ENCODE results near the gene SLC25A20. TPM values are rescaled to one million over a fixed set of nuclear protein-coding genes. Genes with fewer than 3 reads are reported as not detected.
"Not testable (repeated sequence)": the region's sequence is repeated elsewhere in the genome, so short reads cannot be mapped to it uniquely, and the experiment has no call there.

Gene SLC25A20
- total RNA-seq, 2 donors from 2014 or later: 18.3 to 20.5 TPM

- peak; percentile 33 to 53 for ATAC-seq
- peaks cover 6 to 18% of the 10 kb centered on the region in 2 donors for H3K36me3 Mint-ChIP-seq
- no peaks in the 10 kb centered on the region for H3K9me3 Mint-ChIP-seq
- peak in 1 of 2 donors; percentile 54 for DNase-seq (ENCODE audit: low spot score in 2 of 2)
- H3K27ac Mint-ChIP-seq: peak overlapping the region; percentile 98
Observed at GRCh38 chr3:48919215-48920138, 20.8 kb upstream of the SLC25A20 start.

- peak; percentile 84 to 88 for ATAC-seq
- H3K9me3 Mint-ChIP-seq: no peaks in the 10 kb centered on the region
- DNase-seq (ENCODE audit: low spot score in 2 of 2): peak; percentile 85 to 90
- H3K27ac Mint-ChIP-seq: peak within 1 kb of the TSS; percentile 98 to 100
- peaks cover 6 to 18% of the 10 kb centered on the region in 2 donors for H3K36me3 Mint-ChIP-seq
Observed at GRCh38 chr3:48918388-48919214, 19.9 kb upstream of the SLC25A20 start, which contains the start of gene ARIH2. Gene ARIH2, plus strand, starts transcription at chr3:48918842. Its CDS starts 8,717 bp downstream, at chr3:48927559.

- DNase-seq (ENCODE audit: low spot score in 2 of 2) (no peak), ATAC-seq (no peak)
- peak overlapping the region in 1 of 2 donors; percentile 52 for H3K27ac Mint-ChIP-seq
- H3K9me3 Mint-ChIP-seq: no peaks in the 10 kb centered on the region
- H3K36me3 Mint-ChIP-seq: peaks cover 6 to 18% of the 10 kb centered on the region in 2 donors
Observed at GRCh38 chr3:48915296-48915695, 16.6 kb upstream of the SLC25A20 start.

GRCh38 chr3:48907026-48907425 is 8.3 kb upstream of the SLC25A20 start:
- not testable (repeated sequence) for H3K27ac Mint-ChIP-seq; H3K36me3 Mint-ChIP-seq; ATAC-seq; DNase-seq (ENCODE audit: low spot score in 2 of 2); H3K9me3 Mint-ChIP-seq

GRCh38 chr3:48899273-48899672 is 591 bp upstream of the SLC25A20 start:
- H3K36me3 Mint-ChIP-seq: peaks cover 0 to 8% of the 10 kb centered on the region in 2 donors
- peak; percentile 8 to 49 for ATAC-seq
- H3K9me3 Mint-ChIP-seq: no peaks in the 10 kb centered on the region
- peak; percentile 17 to 58 for DNase-seq (ENCODE audit: low spot score in 2 of 2)
- H3K27ac Mint-ChIP-seq: peak overlapping the region; percentile 83 to 97

GRCh38 chr3:48897460-48898376 is 964 bp downstream of the SLC25A20 start:
- peak; percentile 5 to 25 for ATAC-seq
- DNase-seq (ENCODE audit: low spot score in 2 of 2): peak in 1 of 2 donors; percentile 28
- H3K36me3 Mint-ChIP-seq: peaks cover 0 to 8% of the 10 kb centered on the region in 2 donors

GRCh38 chr3:48896936-48897335 is 1.7 kb downstream of the SLC25A20 start:
- Mint-ChIP-seq H3K27ac (peak overlapping the region in 1 of 2 donors; percentile 97), H3K36me3 (peaks cover 0 to 8% of the 10 kb centered on the region in 2 donors), H3K9me3 (no peaks in the 10 kb centered on the region)
- DNase-seq (ENCODE audit: low spot score in 2 of 2) (no peak), ATAC-seq (no peak)

More at GRCh38 chr3:48897460-48898376, 964 bp downstream of the SLC25A20 start:
- no peaks in the 10 kb centered on the region for H3K9me3 Mint-ChIP-seq
- H3K27ac Mint-ChIP-seq: peak overlapping the region; percentile 83 to 97

- DNase-seq (ENCODE audit: low spot score in 2 of 2) (no peak), ATAC-seq (no peak)
- Mint-ChIP-seq H3K9me3 (no peaks in the 10 kb centered on the region), H3K27ac (no peak overlapping the region), H3K36me3 (peaks cover 0 to 8% of the 10 kb centered on the region in 2 donors)
Observed at GRCh38 chr3:48894516-48894915, 4.2 kb downstream of the SLC25A20 start.

- DNase-seq (ENCODE audit: low spot score in 2 of 2): no peak
- H3K27ac Mint-ChIP-seq: peak overlapping the region in 1 of 2 donors; percentile 7
- H3K9me3 Mint-ChIP-seq: no peaks in the 10 kb centered on the region
- H3K36me3 Mint-ChIP-seq: peaks cover 0 to 5% of the 10 kb centered on the region in 2 donors
- ATAC-seq: no peak
Observed at GRCh38 chr3:48891606-48892005, 7.1 kb downstream of the SLC25A20 start.

GRCh38 chr3:48885753-48886152 is 12.9 kb downstream of the SLC25A20 start:
- Mint-ChIP-seq H3K27ac (no peak overlapping the region), H3K9me3 (no peaks in the 10 kb centered on the region), H3K36me3 (peaks cover 0 to 12% of the 10 kb centered on the region in 2 donors)
- no peak for DNase-seq (ENCODE audit: low spot score in 2 of 2)
- ATAC-seq: no peak

- Mint-ChIP-seq H3K9me3 (no peaks in the 10 kb centered on the region), H3K27ac (peak overlapping the region; percentile 34 to 50), H3K36me3 (peaks cover 0 to 7% of the 10 kb centered on the region in 2 donors)
- no peak for ATAC-seq
- DNase-seq (ENCODE audit: low spot score in 2 of 2): no peak
Observed at GRCh38 chr3:48881652-48882114, 17.0 kb downstream of the SLC25A20 start.

- no peak for DNase-seq (ENCODE audit: low spot score in 2 of 2)
- H3K9me3 Mint-ChIP-seq: no peaks in the 10 kb centered on the region
- H3K36me3 Mint-ChIP-seq: peaks cover 0 to 7% of the 10 kb centered on the region in 2 donors
- H3K27ac Mint-ChIP-seq: no peak overlapping the region
- ATAC-seq: no peak
Observed at GRCh38 chr3:48881006-48881405, 17.7 kb downstream of the SLC25A20 start.

- peaks cover 0 to 1% of the 10 kb centered on the region in 2 donors for H3K36me3 Mint-ChIP-seq
- peak overlapping the region in 1 of 2 donors; percentile 68 for H3K27ac Mint-ChIP-seq
- no peaks in the 10 kb centered on the region for H3K9me3 Mint-ChIP-seq
- ATAC-seq (no peak), DNase-seq (ENCODE audit: low spot score in 2 of 2) (no peak)
Observed at GRCh38 chr3:48879994-48880377, 18.7 kb downstream of the SLC25A20 start.

GRCh38 chr3:48879307-48879993 is 19.2 kb downstream of the SLC25A20 start:
- Mint-ChIP-seq H3K27ac (peak overlapping the region in 1 of 2 donors; percentile 68), H3K36me3 (no peaks in the 10 kb centered on the region), H3K9me3 (no peaks in the 10 kb centered on the region)
- ATAC-seq (no peak), DNase-seq (ENCODE audit: low spot score in 2 of 2) (no peak)

- no peaks in the 10 kb centered on the region for H3K9me3 Mint-ChIP-seq
Observed at GRCh38 chr3:48877671-48878070, 21.0 kb downstream of the SLC25A20 start.

More at GRCh38 chr3:48877671-48878070, 21.0 kb downstream of the SLC25A20 start:
- no peaks in the 10 kb centered on the region for H3K36me3 Mint-ChIP-seq
- no peak for DNase-seq (ENCODE audit: low spot score in 2 of 2)
- ATAC-seq: no peak
- no peak overlapping the region for H3K27ac Mint-ChIP-seq

All from activated naive CD4-positive, alpha-beta T cell treated with anti-CD3 and anti-CD28 coated beads, Interleukin-2, amount 50 U/mL, for 72 hours (primary cell).